GM18499 (cell line): Measurements from ENCODE around the gene JAM3.
"Not testable (repeated sequence)": the region's sequence is repeated elsewhere in the genome, so short reads cannot be mapped to it uniquely, and the experiment has no call there.

Experiments used
- ATAC-seq: cut with Tn5 transposase; IDR thresholded peaks from one replicate; pipeline ENCODE4 v1.9.1; 2021; ENCODE audit warnings: moderate number of reproducible peaks; ENCODE audit not compliant: insufficient read depth, unreplicated experiment

JAM3 gene

DNA sequence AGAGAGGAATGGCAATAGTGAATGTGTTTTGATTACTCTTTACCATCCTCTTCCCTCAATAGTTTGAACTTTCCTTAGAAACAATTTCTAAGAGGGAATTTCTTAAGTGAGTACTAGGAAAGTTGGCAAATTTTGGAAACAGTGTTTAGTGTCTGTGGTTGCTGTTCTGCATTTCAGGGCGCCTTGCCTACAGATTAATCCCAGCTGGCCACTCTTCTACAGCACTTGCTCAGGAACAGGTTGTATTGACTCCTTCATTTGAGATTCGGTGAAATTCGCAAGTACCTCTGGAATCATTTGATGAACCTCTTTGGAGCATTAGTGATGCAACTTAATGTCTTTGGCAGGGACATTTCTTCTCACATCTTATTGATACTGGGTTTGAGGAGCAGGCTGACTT is 28.3 kb downstream of the JAM3 start:
- no peak for ATAC-seq

DNA sequence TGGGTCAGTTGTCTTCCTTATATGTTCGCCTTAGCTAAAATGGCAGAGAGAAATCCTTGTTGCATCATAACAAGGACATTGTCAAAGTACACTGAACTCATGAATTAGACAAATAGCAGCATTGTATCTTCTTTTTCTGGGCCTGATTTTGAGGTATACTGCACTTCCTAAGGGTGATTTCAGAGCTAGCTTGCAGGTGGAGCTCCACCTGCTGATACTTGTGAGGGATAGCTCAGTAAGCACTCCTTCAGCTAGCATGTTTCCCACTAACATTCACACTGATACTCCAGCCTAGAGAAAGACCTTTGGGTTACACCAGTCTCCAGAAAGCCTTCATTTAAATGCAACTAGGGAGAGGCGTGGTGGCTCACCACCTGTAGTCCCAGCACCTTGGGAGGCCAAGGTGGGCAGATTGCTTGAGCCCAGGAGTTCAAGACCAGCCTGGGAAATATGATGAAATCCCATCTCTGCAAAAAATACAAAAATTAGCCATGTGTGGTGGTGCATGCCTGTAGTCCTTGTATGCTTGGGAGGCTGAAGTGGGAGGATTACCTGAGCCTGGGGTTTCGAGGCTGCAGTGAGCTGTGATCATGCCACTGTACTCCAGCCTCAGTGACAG is 29.8 kb downstream of the JAM3 start:
- no peak for ATAC-seq

DNA sequence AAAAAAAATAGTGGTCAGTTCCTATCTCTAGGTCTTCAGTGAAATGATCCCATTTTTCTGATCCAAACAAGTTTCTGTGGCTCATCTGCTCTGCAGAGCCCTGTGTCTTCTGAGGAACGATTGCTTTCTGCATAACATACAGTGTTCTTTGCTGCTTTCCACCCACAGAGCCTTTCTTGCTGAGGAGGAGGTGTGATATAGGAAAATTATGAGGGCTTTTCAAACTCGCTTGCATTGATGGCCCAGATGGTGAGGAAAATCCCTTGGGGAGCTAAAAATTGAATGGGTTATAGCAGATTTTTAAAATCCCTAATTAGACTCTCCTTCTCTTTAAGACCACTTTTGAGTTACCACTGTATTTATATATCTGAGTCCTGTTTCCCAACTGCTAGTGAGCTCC is 31.3 kb downstream of the JAM3 start:
- no peak for ATAC-seq

DNA sequence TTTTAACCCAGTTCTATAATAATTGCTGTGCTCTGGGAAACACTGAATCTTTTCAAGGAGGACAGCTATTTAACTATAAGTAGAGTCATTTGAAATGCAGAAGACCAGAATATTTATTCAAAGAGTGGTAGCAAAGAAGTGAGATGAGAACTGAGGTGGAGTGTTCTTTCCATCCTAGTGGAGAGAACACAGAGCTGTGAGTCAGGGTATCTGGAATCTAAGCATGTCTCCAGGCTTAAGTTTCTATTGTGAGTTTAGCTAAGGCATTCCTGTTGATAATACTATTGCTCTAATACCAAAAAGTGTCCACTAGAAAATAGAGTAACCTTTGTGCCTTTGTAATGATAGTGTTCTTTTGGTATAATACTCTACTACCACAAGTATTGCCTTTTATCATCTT is 32.4 kb downstream of the JAM3 start:
- ATAC-seq: no peak

DNA sequence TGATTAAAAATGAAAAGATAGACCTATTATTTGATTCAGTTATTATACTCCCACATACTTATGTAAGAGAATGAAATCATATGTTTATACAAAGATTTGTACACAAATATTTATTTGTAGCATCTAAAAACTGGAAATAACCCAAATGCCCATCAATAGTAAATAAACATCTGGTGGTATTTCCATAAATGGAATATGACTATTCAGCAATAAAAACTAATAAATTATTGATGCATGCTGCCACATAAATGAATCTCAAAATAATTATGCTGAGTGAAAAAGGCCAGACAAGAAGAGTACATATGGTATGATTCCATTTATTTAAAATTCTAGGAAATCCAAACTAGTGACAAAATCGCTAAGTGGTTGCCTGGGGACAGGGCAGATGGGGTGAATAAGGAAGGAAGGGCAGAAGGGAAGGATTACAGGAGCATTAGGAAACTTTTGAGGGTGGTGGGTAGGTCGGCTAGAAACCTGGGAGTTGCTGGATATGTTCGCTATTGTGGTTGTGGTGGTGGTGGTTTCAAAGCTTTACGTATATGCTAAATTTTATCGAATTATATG is 41.5 kb downstream of the JAM3 start:
- no peak for ATAC-seq

DNA sequence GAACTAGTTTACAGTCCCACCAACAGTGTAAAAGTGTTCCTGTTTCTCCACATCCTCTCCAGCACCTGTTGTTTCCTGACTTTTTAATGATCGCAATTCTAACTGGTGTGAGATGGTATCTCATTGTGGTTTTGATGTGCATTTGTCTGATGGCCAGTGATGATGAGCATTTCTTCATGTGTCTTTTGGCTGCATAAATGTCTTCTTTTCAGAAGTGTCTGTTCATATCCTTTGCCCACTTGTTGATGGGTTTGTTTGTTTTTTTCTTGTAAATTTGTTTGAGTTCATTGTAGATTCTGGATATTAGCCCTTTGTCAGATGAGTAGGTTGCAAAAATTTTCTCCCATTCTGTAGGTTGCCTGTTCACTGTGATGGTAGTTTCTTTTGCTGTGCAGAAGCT is 44.9 kb downstream of the JAM3 start:
- ATAC-seq: not testable (repeated sequence)

DNA sequence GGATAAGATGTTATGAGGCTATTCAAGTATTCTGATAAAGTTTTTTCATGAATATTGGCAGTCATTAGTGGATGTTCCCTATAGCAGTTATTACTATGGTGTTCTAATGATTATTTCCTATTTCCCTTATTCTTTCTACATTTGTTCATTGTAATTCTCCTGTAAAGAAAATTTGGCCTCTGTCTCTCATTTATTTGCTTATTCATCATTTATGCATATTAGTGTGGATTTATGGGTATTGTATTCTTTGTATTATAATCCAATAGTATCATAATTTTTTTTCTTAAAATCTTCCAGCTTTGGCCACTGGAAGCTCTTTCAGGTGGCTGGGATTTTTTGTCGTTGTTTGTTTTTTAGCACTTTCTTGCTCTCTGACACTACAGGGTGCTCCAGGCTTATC is 47.3 kb downstream of the JAM3 start:
- no peak for ATAC-seq

DNA sequence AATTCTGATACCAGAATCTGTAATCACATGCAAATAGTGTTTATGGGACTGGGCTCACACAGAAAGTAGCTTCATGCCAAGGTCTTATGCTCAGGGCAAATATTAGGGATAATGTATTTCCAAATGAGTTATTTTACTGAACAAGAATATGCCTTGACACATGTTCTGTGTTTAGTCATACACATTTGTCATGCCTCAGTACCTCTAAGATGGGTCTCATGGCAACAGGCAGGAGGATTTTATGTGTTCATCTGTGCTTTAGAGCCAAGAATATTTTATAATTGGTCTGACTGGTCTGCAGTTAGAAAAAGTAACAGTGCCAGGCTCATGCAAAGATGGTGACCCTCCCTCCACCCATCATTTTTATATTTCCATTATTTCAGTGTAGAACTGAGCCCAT is 49.1 kb downstream of the JAM3 start:
- ATAC-seq: no peak

DNA sequence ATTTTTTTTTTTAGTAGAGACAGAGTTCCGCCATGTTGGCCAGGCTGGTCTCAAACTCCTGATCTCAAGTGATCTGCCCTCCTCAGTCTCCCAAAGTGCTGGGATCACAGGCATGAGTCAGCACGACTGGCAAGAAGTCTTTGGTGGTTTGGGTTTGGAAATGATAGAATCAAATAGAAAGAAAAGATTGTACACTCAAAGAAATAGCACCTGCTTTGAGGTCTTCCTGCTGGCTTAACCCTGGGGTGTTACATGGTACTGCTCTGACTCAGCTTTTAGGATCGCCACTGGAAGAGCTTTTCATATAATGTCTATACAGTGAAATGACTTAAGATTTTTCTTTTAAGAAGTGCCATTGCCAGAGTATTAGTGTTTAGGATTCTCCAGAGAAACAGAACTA is 50.2 kb downstream of the JAM3 start:
- ATAC-seq: no peak

DNA sequence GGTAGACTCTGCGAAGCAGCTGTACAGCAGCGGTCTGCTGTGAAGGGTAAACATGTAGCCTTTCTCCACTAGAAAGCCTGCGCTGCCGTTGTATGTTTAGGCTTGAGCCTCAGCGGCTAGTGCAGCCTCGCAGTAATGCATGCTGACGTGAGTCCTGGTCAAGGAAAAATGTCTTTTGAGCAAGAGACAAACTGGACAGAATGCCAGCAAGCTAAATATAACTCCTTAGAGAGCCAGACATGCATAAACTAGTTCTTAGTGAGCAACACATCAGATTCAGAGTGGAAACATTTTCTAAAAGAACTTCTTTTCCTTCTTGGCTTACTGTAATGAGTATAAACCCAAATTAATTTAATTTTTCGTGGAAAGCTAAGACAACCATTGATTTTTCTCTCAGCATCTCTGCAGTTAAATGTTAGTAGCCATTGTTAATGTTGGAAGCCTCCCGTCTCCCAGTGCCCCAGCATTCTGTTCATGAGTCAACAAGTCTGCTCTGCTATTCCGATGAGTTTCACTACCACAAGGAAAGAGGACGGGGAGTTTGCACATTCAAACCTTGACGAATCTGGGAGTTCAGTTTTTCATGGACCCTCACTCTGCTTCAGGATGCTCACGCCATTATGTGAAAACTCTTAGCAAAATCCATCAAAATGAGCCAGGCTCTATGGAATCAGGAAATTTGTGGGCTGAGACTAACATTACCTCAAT is 51.4 kb downstream of the JAM3 start:
- ATAC-seq: no peak

DNA sequence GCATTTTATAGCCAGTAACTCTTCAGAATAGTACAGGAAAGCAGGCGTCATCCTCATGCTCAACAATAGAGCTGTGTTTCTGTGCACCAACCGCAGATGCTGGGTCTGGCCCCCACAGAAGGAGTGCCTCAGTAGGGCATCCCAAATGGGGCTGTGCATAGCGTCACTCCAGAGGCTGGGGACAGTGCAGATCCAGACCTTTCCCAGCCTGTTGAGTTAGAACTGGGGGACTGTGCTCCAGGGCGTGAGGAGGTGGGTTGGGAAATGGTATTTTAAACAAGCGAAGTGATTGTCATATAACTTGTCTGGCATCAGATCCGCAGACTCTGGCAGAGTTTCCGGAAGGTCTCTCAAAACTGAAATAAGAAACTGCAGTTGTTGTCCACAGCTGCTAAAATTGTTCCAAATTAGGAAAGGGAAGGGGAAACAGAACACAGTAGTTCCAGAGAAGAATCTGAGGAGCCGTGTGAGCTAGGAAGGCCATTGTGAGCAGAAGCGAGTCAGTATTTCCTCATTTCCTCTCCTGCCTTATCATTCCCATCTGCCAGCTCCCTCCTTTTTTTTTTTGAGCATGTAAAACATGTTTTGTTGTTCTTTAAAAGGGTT is 52.2 kb downstream of the JAM3 start:
- ATAC-seq: no peak

DNA sequence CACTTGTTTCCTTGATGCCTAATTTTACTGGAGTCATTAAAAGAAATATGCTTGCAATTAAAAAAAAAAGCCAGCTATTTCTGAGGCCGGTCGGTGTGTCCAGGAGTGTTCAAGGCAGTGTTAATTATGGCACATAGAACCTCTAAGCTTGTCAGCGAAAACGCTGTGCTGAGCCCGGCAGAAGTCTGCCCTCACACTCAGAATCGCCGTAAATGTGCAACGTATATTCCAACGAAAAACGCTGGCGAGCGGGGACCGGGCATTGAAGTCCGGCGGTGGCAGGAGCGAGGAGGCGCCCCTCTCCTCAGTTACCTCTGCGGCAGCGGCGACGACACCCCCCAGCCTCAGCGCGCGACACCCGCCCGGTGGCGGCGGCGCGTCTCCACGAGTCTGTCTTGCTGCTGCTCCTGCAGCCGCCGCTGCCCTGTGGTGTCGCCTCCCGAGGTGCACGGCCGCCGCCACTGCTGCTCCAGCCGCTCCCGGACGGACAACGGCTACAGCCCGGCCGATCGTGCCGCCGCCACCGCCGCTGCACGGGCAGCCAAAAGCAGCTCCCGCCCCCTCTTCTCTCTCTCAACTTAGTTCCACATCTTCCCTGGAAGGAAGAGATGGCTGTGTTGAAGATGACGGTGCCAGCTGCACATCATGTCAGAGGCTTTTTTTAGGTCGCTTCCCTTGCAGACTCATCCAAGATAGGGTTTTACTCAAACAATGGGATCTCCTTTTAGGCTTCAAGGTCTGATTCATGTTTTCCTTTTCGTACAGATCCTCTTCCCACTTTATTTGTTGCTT is 56.0 kb downstream of the JAM3 start:
- no peak for ATAC-seq

DNA sequence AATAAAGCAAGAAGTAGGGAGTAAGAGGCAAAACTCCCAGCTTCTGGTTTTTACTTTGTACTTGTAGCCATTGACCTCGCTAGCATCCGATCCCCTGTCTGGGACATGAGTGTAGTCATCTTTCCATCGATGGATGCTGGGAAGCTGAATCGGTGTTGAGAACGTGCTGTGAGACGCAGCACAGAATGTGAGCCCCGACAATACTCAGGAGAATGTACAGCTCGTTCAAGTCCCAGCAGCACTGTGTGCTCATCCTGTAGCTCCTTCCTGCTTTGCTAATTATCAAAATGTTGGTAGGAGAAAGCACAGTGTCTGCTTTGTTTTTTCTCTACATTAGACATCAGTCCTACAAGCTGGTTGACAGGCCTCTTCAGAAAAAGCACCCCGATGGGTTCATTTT is 56.6 kb downstream of the JAM3 start:
- no peak for ATAC-seq

DNA sequence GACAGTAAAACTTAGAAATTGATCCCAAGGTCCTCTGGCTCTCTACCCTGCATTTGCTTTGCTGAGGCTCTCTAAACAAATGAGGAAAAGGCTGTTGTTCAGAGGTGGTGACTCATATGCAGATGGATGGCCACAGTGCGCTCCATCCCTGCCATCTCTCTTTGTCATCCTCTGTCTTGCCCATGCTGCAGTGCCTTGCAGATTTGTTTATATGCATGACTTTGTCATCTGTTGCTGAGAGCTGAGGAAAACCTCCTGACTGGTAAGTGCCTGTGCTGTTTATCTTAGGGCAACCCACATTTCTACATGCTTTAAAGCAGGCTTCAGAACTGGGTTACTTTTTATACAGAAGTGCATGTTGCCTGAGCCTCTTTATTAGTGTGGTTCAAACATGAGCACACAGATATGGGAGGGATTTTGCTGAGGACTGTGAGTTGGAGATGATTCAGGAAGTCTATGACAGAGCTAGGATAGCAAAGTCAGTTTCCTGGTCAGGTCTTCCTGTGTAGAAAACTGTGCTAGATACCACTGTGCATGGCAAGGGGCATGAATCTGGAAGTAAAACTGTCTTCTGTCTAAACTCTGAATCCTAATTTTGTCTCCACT is 57.4 kb downstream of the JAM3 start:
- no peak for ATAC-seq

DNA sequence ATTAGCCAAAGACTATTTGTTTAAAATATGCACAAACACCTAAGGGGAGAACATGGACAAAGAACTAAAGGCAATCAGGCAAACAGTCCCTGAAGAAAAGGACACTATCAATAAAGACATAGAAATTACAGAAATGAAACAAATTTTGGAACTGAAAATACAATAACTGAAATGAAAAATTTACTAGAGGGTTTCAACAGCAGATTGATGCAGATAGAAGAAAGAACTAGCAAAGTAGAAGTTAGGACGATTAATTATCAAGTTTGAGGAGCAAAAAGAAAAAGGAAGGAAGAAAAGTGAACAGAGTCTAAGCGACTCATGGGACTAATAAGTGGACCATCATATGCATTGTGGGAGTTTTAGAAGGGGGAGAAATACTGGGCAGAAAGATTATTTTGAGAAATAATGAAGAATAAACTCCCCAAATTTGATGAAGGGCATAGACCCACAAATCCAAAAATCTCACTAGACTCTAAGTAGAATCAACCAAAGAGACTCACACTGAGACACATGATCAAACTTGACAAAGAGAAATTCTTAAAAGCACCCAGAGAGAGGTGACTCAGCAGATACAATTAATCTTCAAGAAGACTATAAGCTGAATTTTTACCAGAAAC is 62.9 kb downstream of the JAM3 start:
- no peak for ATAC-seq

DNA sequence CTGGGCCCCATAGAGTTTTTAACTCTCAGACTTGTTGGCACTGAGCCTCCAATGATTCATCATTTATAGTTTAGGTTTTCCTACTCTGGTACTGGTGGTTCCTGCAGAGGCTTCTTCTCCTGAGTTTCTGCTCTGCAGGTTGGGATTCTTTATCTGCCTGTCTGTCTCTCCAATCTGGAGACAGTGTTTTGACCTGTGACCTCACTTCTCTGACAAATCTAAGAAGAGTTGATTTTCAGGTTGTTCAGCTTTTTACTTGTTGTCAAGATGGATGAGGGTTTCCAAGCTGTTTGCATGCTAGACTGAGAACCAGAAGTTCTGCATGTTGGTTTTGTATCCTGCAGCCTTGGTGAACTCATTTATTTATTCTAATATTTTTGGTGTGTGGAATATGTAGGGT is 63.9 kb downstream of the JAM3 start:
- ATAC-seq: no peak

DNA sequence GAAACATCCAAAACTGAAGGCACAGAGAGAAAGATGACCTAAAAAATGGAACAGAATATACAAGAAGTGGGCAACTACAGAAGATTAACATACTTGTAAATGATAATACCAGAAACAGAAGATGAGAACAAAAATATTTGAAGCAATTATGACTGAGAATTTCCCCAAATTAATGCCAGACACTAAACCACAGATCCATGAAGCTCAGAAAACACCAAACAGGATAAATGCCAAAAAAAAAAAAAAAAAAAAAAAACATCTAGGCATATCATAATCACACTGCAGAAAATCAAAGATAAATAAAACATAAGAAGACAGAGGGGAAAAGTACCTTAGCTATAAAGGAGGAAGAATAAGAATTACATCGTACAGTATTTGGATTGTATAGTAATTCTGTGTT is 65.3 kb downstream of the JAM3 start:
- ATAC-seq: no peak

DNA sequence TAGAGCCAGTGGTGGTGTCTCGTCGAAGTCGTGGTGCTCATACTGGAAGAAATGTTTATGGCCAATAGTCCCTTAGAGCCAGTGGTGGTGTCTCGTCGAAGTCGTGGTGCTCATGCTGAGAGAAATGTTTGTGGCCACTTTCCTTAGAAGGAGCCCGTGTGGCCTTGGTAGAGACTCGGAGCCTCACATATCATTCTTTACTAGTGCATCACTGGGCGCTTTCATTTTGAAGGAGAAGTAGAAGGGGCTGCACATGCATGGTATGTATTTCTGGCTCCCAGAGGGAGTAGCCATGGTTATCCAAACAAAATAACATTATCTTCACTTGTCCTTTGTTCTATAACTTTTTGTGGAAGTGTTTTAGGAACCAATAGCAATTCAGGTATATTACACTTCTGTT is 69.5 kb downstream of the JAM3 start:
- ATAC-seq: no peak

DNA sequence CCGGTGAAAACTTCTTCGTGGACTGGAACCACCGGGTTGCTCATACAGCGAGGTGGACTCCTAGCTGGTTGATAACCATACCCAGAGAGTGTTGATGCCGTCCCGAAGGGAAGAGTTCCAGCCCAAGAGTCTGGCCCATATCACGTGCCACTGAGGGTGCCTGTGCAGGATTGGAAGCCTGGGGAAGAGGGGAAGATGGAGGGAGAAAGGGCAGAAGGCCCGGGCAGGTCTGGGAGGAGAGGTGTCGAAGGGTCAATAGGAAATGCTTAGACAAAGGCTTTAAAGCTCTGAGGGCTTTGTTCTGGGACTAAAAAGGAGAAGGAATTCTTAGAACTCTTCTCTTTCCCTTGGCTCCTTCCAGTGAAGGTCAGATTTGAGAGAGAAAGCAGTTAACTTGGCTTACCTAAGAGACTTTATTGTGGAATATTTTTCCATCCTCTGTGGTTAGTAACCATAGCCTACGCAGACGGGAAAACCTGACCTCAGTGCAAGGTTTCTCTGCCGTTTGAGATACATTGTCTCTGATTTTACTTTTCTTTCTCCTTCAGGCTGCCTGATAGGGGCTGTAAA is 70.5 kb downstream of the JAM3 start:
- ATAC-seq: no peak

DNA sequence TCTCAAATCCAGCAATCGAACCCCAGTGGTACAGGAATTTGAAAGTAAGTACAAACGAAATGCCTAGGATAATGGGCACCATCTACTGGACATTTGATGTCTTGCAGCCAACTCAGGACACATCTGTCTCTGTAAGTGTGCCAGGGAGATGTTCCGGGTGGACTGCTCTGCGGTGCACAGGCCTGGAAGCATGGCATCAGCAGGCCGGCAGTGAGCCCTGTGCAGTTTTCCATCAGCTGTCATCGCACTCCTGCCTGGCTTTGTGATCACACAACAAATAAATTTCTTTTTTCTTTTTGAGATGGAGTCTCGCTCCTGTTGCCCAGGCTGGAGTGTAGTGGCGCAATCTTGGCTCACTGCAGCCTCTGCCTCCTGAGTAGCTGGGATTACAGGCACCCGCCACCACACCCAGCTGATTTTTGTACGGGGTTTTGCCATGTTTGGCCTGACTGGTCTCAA is 71.0 kb downstream of the JAM3 start:
- ATAC-seq: no peak
